22Rv1 (cell line): ENCODE data around the gene STK16.

Experiments
- CTCF ChIP-seq: fragments of 450-650 bp; IDR thresholded peaks from 2 replicates; pipeline ENCODE4 v1.5.1; 2017; ENCODE audit warnings: mild to moderate bottlenecking
- ZFX ChIP-seq: fragments of 450-650 bp; IDR thresholded peaks from 2 replicates; pipeline ENCODE4 v1.6.1; 2017; ENCODE audit warnings: antibody characterized with exemption, borderline replicate concordance

DNA sequence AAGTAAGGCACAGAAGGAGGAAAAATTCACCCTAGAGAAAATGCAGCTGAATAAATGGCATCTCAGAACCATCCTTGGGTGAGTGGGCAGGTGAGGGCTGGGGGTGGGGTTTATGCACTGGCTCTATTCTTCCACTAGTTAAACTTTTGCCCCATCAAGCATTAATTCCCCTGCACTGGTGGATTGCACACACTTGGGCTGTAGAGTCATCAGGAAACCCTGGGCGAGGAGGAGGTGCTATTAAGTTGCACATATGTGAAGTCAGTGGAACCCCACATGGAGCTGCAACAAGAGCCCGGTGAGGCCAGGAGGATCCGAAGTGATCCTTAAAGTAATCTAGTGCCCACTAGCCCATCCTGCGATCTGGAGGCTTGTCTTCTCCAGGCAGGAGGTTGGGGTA lies 27.1 kb downstream of the STK16 start:
- TF ChIP-seq CTCF = no peak
- TF ChIP-seq ZFX = no peak
